ENCODE data around the gene SYNJ1. TPM values are rescaled to one million over a fixed set of nuclear protein-coding genes. Genes with fewer than 3 reads are reported as not detected.

Gene SYNJ1
- total and polyA plus RNA-seq, 2 of the 13 experiments (the other 11 are each of a cell fraction or from before 2014, with no cell fraction given) = 2.0 to 2.7 TPM

DNA sequence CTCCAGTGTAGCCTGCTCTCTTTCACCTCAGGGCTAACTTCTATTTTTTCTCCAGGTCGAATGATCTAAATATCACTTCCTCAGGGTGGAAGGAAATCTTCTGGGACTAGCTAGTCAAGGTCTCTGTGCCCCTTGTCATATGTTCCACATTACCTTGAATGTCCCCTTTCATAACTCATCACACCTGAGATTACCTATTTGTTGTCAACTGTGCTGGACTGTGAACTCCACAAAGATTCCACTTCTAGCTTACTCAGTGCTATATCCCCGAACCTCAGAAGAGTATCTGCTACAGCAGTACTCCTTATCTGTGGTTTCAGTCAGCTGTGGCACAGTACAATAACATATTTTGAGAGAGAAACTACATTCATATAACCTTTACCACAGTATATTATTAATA is 14.6 kb upstream of the SYNJ1 start:
- intact Hi-C loops (cut with micrococcal nuclease; ENCODE audit: unreplicated experiment) (no loop called here), in situ Hi-C loops (cut with HindIII; ENCODE audit: extremely low pct_ligation_motif_present, low pct_unique_long_range_greater_than_20kb) (no loop called here)
- no peak overlapping the region for H3K4me2 ChIP-seq (ENCODE audit: low read depth, low read length)
- FAIRE-seq (no peak), DNase-seq (ENCODE audit: low spot score) (no peak), ATAC-seq (no peak)
- no peaks in the 10 kb centered on the region for H4K20me1 ChIP-seq (ENCODE audit: insufficient read depth, low read length)
- no peak overlapping the region for H2AFZ ChIP-seq (ENCODE audit: low read length)
- CTCF ChIA-PET (ENCODE audit: low intra/inter-chr PET ratio, low total read pairs) = no interaction called here
- peaks cover 20 to 78% of the 10 kb centered on the region in 2 experiments; a peak in 4 of 5 replicates for H3K36me3 ChIP-seq (replicated peaks in 1 of 2; ENCODE audit: control insufficient read depth in 1 of 2, insufficient read depth in 2 of 2, low read length in 2 of 2)
- WGBS (ENCODE audit: low lambda C conversion rate) = 97% methylated on average over 2 of the region's 2 CpGs
- H3K9me3 ChIP-seq (ENCODE audit: low read length) = no peaks in the 10 kb centered on the region
- H3K9ac ChIP-seq (ENCODE audit: insufficient read depth, low read depth, low read length) = no peak overlapping the region
- H3K27ac ChIP-seq (ENCODE audit: extremely low read length, insufficient read depth, low read length) = no peak overlapping the region
- POLR2A ChIA-PET = no interaction called here
- BruUV-seq (replicated peaks) = TSS peak; percentile 12
- H3K4me1 ChIP-seq (ENCODE audit: insufficient read depth, low read length) = no peaks in the 10 kb centered on the region
- TF ChIP-seq GLI4 (CRISPR knock-in tag; IDR thresholded peaks at IDR 0.05; ENCODE audit: borderline replicate concordance) (no peak), ONECUT2 (CRISPR knock-in tag; IDR thresholded peaks at IDR 0.05) (no peak), ZNF263 (CRISPR knock-in tag; IDR thresholded peaks at IDR 0.05) (no peak), HNF4G (IDR thresholded peaks at IDR 0.05; ENCODE audit: borderline replicate concordance, low read depth, low read length) (no peak), HNF4G (CRISPR knock-in tag; IDR thresholded peaks at IDR 0.05; ENCODE audit: borderline replicate concordance, low read depth) (no peak), AGO1 (IDR thresholded peaks at IDR 0.05; ENCODE audit: low read depth, low read length, poor library complexity, severe bottlenecking) (no peak), MYC (CRISPR knock-in tag; IDR thresholded peaks at IDR 0.05; ENCODE audit: borderline replicate concordance) (no peak), REPIN1 (CRISPR knock-in tag; IDR thresholded peaks at IDR 0.05; ENCODE audit: borderline replicate concordance, low read depth) (no peak)
- H3K79me2 ChIP-seq (ENCODE audit: insufficient read depth, low read length) = peaks cover 3% of the 10 kb centered on the region
- H3K4me3 ChIP-seq (replicated peaks in 1 of 3; ENCODE audit: insufficient read depth in 1 of 3, low read depth in 2 of 3, low read length in 3 of 3) = no peak overlapping the region
- no peaks in the 10 kb centered on the region for H3K27me3 ChIP-seq (ENCODE audit: control insufficient read depth in 1 of 2, insufficient read depth in 2 of 2, low read length in 2 of 2)

DNA sequence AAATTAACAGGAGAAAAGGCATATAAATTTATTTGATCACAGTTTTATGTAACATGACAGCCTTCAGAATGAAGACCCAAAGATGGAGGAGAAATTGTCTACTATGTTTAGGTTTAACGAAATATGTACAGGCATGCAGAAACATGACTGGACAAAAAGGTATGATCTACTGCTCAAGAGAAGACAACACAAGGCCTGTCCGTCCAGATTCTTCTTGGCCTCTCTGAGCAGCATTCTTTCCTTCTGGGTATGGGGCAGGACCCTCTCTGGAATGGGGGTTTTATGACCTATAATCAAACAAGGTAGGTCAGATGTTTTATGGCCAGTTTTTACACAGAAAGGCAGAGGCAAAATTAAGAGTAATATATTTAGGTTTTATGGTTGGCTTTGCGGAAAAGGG is 13.5 kb upstream of the SYNJ1 start:
- in situ Hi-C loops (cut with HindIII; ENCODE audit: extremely low pct_ligation_motif_present, low pct_unique_long_range_greater_than_20kb) = no loop called here
- Histone ChIP-seq H3K79me2 (ENCODE audit: insufficient read depth, low read length) (no peaks in the 10 kb centered on the region), H3K36me3 (replicated peaks in 1 of 2; ENCODE audit: control insufficient read depth in 1 of 2, insufficient read depth in 2 of 2, low read length in 2 of 2) (peaks cover 16 to 80% of the 10 kb centered on the region in 2 experiments; a peak in 4 of 5 replicates), H3K4me1 (ENCODE audit: insufficient read depth, low read length) (0 out of 2 replicates have a peak, but pooled peaks cover under 1% of the 10 kb centered on the region), H4K20me1 (ENCODE audit: insufficient read depth, low read length) (no peaks in the 10 kb centered on the region), H3K9ac (ENCODE audit: insufficient read depth, low read depth, low read length) (no peak overlapping the region), H3K4me3 (replicated peaks in 1 of 3; ENCODE audit: insufficient read depth in 1 of 3, low read depth in 2 of 3, low read length in 3 of 3) (no peak overlapping the region), H3K4me2 (ENCODE audit: low read depth, low read length) (no peak overlapping the region), H2AFZ (ENCODE audit: low read length) (no peak overlapping the region), H3K9me3 (ENCODE audit: low read length) (no peaks in the 10 kb centered on the region), H3K27me3 (ENCODE audit: control insufficient read depth in 1 of 2, insufficient read depth in 2 of 2, low read length in 2 of 2) (no peaks in the 10 kb centered on the region), H3K27ac (ENCODE audit: extremely low read length, insufficient read depth, low read length) (no peak overlapping the region)
- no peak for FAIRE-seq
- ChIA-PET POLR2A (no interaction called here), CTCF (ENCODE audit: low intra/inter-chr PET ratio, low total read pairs) (no interaction called here)
- BruUV-seq (replicated peaks) = no TSS peak
- ATAC-seq = no peak
- WGBS (ENCODE audit: low lambda C conversion rate) = 98% methylated on average over 3 of the region's 3 CpGs
- intact Hi-C loops (cut with micrococcal nuclease; ENCODE audit: unreplicated experiment) = no loop called here
- no peak for DNase-seq (ENCODE audit: low spot score)
- no peak for TF ChIP-seq MZF1 (CRISPR knock-in tag; IDR thresholded peaks at IDR 0.05; ENCODE audit: borderline replicate concordance)
- TF ChIP-seq ATF7 (IDR thresholded peaks at IDR 0.05) = no peak
- TF ChIP-seq ATF7 (CRISPR knock-in tag; IDR thresholded peaks at IDR 0.05) = no peak
- TF ChIP-seq ZNF563 (CRISPR knock-in tag; IDR thresholded peaks at IDR 0.05) = no peak
- TF ChIP-seq, protein P1, sequence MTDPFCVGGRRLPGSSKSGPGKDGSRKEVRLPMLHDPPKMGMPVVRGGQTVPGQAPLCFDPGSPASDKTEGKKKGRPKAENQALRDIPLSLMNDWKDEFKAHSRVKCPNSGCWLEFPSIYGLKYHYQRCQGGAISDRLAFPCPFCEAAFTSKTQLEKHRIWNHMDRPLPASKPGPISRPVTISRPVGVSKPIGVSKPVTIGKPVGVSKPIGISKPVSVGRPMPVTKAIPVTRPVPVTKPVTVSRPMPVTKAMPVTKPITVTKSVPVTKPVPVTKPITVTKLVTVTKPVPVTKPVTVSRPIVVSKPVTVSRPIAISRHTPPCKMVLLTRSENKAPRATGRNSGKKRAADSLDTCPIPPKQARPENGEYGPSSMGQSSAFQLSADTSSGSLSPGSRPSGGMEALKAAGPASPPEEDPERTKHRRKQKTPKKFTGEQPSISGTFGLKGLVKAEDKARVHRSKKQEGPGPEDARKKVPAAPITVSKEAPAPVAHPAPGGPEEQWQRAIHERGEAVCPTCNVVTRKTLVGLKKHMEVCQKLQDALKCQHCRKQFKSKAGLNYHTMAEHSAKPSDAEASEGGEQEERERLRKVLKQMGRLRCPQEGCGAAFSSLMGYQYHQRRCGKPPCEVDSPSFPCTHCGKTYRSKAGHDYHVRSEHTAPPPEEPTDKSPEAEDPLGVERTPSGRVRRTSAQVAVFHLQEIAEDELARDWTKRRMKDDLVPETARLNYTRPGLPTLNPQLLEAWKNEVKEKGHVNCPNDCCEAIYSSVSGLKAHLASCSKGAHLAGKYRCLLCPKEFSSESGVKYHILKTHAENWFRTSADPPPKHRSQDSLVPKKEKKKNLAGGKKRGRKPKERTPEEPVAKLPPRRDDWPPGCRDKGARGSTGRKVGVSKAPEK (CRISPR knock-in tag; IDR thresholded peaks at IDR 0.05; ENCODE audit: borderline replicate concordance) = no peak
- TF ChIP-seq MAF1 (CRISPR knock-in tag; IDR thresholded peaks at IDR 0.05; ENCODE audit: borderline replicate concordance) = no peak
- no peak for TF ChIP-seq NPAS2 (CRISPR knock-in tag; IDR thresholded peaks at IDR 0.05; ENCODE audit: borderline replicate concordance)
- TF ChIP-seq, protein P2, sequence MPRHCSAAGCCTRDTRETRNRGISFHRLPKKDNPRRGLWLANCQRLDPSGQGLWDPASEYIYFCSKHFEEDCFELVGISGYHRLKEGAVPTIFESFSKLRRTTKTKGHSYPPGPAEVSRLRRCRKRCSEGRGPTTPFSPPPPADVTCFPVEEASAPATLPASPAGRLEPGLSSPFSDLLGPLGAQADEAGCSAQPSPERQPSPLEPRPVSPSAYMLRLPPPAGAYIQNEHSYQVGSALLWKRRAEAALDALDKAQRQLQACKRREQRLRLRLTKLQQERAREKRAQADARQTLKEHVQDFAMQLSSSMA (CRISPR knock-in tag; IDR thresholded peaks at IDR 0.05) = no peak
- no peak for TF ChIP-seq DR1 (CRISPR knock-in tag; IDR thresholded peaks at IDR 0.05)
